DND-41 (cell line): Measurements from ENCODE around the gene EEF1A1.
"Not testable (repeated sequence)": the region's sequence is repeated elsewhere in the genome, so short reads cannot be mapped to it uniquely, and the experiment has no call there.

ENCODE experiments used
- ATAC-seq: fragments of 200-7000 bp; cut with Tn5 transposase; 3 replicates; pipeline ENCODE4 v1.9.1; 2021; ENCODE audit warnings: low read depth; ENCODE audit not compliant: insufficient read depth
- DNase-seq: peaks from one replicate; pipeline ENCODE4 v3.0.0-alpha.2; 2020
- H2AFZ ChIP-seq: 2 replicates; pipeline ENCODE4 v1.6.0; 2012; ENCODE audit warnings: low read depth, low read length
- H3K27ac ChIP-seq: 2 replicates; pipeline ENCODE4 v1.5.1; 2012; ENCODE audit warnings: low read length, inconsistent platforms
- H3K27me3 ChIP-seq: fragments of 200-600 bp; sonication (generic); 2 replicates; pipeline ENCODE4 v1.6.0; 2012; ENCODE audit warnings: low read length, mild to moderate bottlenecking, inconsistent platforms; ENCODE audit not compliant: insufficient read depth, poor library complexity
- H3K36me3 ChIP-seq: 2 replicates; pipeline ENCODE4 v1.5.1; 2012; ENCODE audit warnings: low read length, inconsistent platforms; ENCODE audit not compliant: insufficient read depth
- H3K4me1 ChIP-seq: 2 replicates; pipeline ENCODE4 v1.5.1; 2012; ENCODE audit warnings: mild to moderate bottlenecking, low read length; ENCODE audit not compliant: insufficient read depth
- H3K4me2 ChIP-seq: 2 replicates; pipeline ENCODE4 v1.6.0; 2012; ENCODE audit warnings: mild to moderate bottlenecking, moderate library complexity, low read length, inconsistent platforms; ENCODE audit not compliant: insufficient read depth
- H3K4me3 ChIP-seq, 2 experiments: fragments of 200-600 bp in 1 of 2; shearing (Covaris generic) in 1 of 2; 2 replicates each; pipeline ENCODE4 v1.5.1; 2012 to 2016; ENCODE audit warnings: inconsistent platforms in 2 of 2, low read length in 2 of 2, mild to moderate bottlenecking in 2 of 2, low read depth in 1 of 2, moderate library complexity in 1 of 2
- H3K79me2 ChIP-seq: 2 replicates; pipeline ENCODE4 v1.6.0; 2012; ENCODE audit warnings: low read length, inconsistent platforms; ENCODE audit not compliant: insufficient read depth
- H3K9ac ChIP-seq: 2 replicates; pipeline ENCODE4 v1.6.0; 2012; ENCODE audit warnings: low read depth, mild to moderate bottlenecking, inconsistent platforms, low read length, moderate library complexity
- H3K9me3 ChIP-seq: 2 replicates; pipeline ENCODE4 v1.5.1; 2012; ENCODE audit warnings: low read length, moderate library complexity, mild to moderate bottlenecking, inconsistent platforms; ENCODE audit not compliant: insufficient read depth, severe bottlenecking
- H4K20me1 ChIP-seq: 2 replicates; pipeline ENCODE4 v1.6.0; 2012; ENCODE audit warnings: low read length; ENCODE audit not compliant: insufficient read depth
- CTCF ChIP-seq: IDR thresholded peaks from 2 replicates; pipeline ENCODE4 v1.5.1; 2012; ENCODE audit warnings: borderline replicate concordance, low read length, moderate library complexity, mild to moderate bottlenecking; ENCODE audit not compliant: poor library complexity, severe bottlenecking; ENCODE audit errors: extremely low read depth
- EZH2 ChIP-seq: IDR thresholded peaks from 3 replicates; pipeline ENCODE4 v1.6.1; 2012; ENCODE audit warnings: borderline replicate concordance, low read depth, mild to moderate bottlenecking, moderate library complexity, low read length, inconsistent platforms; ENCODE audit not compliant: severe bottlenecking

The EEF1A1 gene

GRCh38 chr6:73519926-73520687, 725 bp downstream of the EEF1A1 start:
- no peaks in the 10 kb centered on the region for H3K9me3 ChIP-seq
- peaks cover 54% of the 10 kb centered on the region for H3K36me3 ChIP-seq
- peak overlapping the region; percentile 68 to 74 for H3K4me3 ChIP-seq
- peak overlapping the region; percentile 98 for H3K9ac ChIP-seq
- peak overlapping the region; percentile 82 for H3K4me2 ChIP-seq
- no peaks in the 10 kb centered on the region for H3K27me3 ChIP-seq
- peak overlapping the region; percentile 94 for H3K27ac ChIP-seq
- H4K20me1 ChIP-seq, result peaks cover 47% of the 10 kb centered on the region
- H2AFZ ChIP-seq, result peak overlapping the region; percentile 55; the same call in 1 of the 2 replicates
- ATAC-seq (peak; percentile 29), DNase-seq (peak; percentile 76)
- H3K79me2 ChIP-seq, result peaks cover 77% of the 10 kb centered on the region
- H3K4me1 ChIP-seq, result peaks cover 55% of the 10 kb centered on the region
- TF ChIP-seq CTCF, result peak; percentile 5
- no peak for TF ChIP-seq EZH2

GRCh38 chr6:73518982-73519881, 1.6 kb downstream of the EEF1A1 start:
- Histone ChIP-seq H3K4me1 (peaks cover 52% of the 10 kb centered on the region), H3K4me3 (peak overlapping the region; percentile 68 to 74; a peak in 3 of 4 replicates), H3K79me2 (peaks cover 75% of the 10 kb centered on the region), H3K36me3 (peaks cover 60% of the 10 kb centered on the region), H3K9ac (peak overlapping the region; percentile 98), H3K4me2 (peak overlapping the region; percentile 82), H4K20me1 (peaks cover 49% of the 10 kb centered on the region), H3K27ac (peak overlapping the region; percentile 94)
- not testable (repeated sequence) for ATAC-seq, H3K9me3 ChIP-seq, DNase-seq, H3K27me3 ChIP-seq, H2AFZ ChIP-seq

GRCh38 chr6:73518100-73518981, 2.5 kb downstream of the EEF1A1 start:
- H3K9ac ChIP-seq, result peak overlapping the region; percentile 13; the same call in 1 of the 2 replicates
- H3K79me2 ChIP-seq, result peaks cover 66% of the 10 kb centered on the region
- peaks cover 60% of the 10 kb centered on the region for H3K36me3 ChIP-seq
- ATAC-seq, H3K27me3 ChIP-seq, H2AFZ ChIP-seq, H3K9me3 ChIP-seq, DNase-seq, H3K27ac ChIP-seq: not testable (repeated sequence)
- H3K4me3 ChIP-seq, result peak overlapping the region in 1 of 2 experiments; percentile 46; a peak in 2 of 4 replicates
- peak overlapping the region; percentile 82 for H3K4me2 ChIP-seq
- peaks cover 49% of the 10 kb centered on the region for H4K20me1 ChIP-seq
- H3K4me1 ChIP-seq, result peaks cover 47% of the 10 kb centered on the region
